ENCODE measurements around the gene PHF13. TPM values are rescaled to one million over a fixed set of nuclear protein-coding genes. Genes with fewer than 3 reads are reported as not detected.

The PHF13 gene
- total and polyA plus RNA-seq, 2 donors (not counting 1 experiment from before 2014, with no cell fraction given) = 12.1 to 13.7 TPM

DNA sequence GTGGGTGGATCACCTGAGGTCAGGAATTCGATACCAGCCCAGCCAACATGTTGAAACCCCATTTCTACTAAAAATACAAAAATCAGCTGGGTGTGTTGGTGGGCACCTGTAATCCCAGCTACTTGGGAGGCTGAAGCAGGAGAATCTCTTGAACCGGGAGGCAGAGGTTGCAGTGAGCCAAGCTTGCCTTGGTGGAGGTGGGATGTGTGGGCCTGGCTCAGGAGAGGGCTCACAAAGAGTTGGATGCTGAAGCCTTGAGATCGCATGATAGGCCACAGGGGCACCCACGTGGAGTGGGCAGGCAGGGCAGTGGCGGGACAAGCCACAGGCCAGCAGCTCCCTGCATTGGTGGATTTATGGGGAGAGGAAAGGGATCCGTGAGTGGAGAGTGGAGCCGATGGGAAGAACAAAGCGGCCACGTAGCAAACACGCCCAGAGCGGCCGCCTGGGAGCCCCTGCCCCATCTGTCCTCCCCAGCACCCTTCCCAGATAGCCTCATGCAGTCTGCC is 15.5 kb downstream of the PHF13 start:
- H3K27me3 ChIP-seq (ENCODE audit: control insufficient read depth, insufficient read depth, low read length) = no peaks in the 10 kb centered on the region
- H3K4me3 ChIP-seq (replicated peaks in 1 of 4; ENCODE audit: control extremely low read depth in 1 of 4, insufficient read depth in 1 of 4, low read depth in 3 of 4, low read length in 4 of 4) = no peak overlapping the region
- no peaks in the 10 kb centered on the region for H4K20me1 ChIP-seq (ENCODE audit: control insufficient read depth, extremely low read depth, insufficient read depth, low read length)
- H2AFZ ChIP-seq (ENCODE audit: low read length) = no peak overlapping the region
- H3K36me3 ChIP-seq (ENCODE audit: control insufficient read depth, insufficient read depth, low read length) = peaks cover 26% of the 10 kb centered on the region
- TF ChIP-seq, protein P1, sequence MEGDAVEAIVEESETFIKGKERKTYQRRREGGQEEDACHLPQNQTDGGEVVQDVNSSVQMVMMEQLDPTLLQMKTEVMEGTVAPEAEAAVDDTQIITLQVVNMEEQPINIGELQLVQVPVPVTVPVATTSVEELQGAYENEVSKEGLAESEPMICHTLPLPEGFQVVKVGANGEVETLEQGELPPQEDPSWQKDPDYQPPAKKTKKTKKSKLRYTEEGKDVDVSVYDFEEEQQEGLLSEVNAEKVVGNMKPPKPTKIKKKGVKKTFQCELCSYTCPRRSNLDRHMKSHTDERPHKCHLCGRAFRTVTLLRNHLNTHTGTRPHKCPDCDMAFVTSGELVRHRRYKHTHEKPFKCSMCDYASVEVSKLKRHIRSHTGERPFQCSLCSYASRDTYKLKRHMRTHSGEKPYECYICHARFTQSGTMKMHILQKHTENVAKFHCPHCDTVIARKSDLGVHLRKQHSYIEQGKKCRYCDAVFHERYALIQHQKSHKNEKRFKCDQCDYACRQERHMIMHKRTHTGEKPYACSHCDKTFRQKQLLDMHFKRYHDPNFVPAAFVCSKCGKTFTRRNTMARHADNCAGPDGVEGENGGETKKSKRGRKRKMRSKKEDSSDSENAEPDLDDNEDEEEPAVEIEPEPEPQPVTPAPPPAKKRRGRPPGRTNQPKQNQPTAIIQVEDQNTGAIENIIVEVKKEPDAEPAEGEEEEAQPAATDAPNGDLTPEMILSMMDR (conservative IDR thresholded peaks at IDR 0.05 in 1 of 2, IDR thresholded peaks at IDR 0.05 in 1 of 2; ENCODE audit: low read depth in 1 of 2, low read length in 2 of 2) = no peak
- TF ChIP-seq EZH2 (IDR thresholded peaks at IDR 0.05; ENCODE audit: low read length, missing control alignments) = no peak
- H3K79me2 ChIP-seq (ENCODE audit: control insufficient read depth, insufficient read depth, low read length) = peaks cover 29% of the 10 kb centered on the region
- H3K9ac ChIP-seq (ENCODE audit: insufficient read depth, low read length) = no peak overlapping the region
- no peaks in the 10 kb centered on the region for H3K4me1 ChIP-seq (ENCODE audit: control insufficient read depth, extremely low read depth, insufficient read depth, low read length)
- H3K4me2 ChIP-seq (ENCODE audit: extremely low read depth, insufficient read depth, low read length) = no peak overlapping the region
- DNase-seq (ENCODE audit: low read depth in 2 of 2) = no peak
- no peak overlapping the region for H3K27ac ChIP-seq (ENCODE audit: insufficient read depth, low read length)
- no peaks in the 10 kb centered on the region for H3K9me3 ChIP-seq (ENCODE audit: control insufficient read depth, insufficient read depth, low read depth, low read length)

DNA sequence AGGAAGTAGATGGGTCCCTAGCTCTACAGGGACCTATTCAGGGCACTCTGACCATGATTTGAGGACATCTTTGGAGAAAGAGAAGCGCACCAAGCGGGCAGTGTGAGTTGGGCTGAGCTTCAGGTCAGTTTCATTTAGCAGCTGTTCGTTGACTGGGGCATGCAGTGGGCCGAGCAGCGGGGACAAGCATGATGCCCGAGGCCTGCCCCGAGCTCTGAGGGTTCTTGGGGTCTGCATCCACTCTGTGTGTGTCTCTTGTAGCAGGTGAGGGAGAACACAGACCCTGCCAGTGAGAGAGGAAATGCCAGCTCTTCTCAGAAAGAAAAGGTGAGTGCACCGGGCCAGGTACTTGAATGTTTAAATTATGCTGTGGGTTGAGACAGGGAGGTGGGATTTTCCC is 16.5 kb downstream of the PHF13 start:
- H3K9me3 ChIP-seq (ENCODE audit: control insufficient read depth, insufficient read depth, low read depth, low read length) = no peaks in the 10 kb centered on the region
- peaks cover 32% of the 10 kb centered on the region for H3K36me3 ChIP-seq (ENCODE audit: control insufficient read depth, insufficient read depth, low read length)
- no peak for DNase-seq (ENCODE audit: low read depth in 2 of 2)
- peaks cover 29% of the 10 kb centered on the region for H3K79me2 ChIP-seq (ENCODE audit: control insufficient read depth, insufficient read depth, low read length)
- H3K27ac ChIP-seq (ENCODE audit: insufficient read depth, low read length) = no peak overlapping the region
- no peak overlapping the region for H3K9ac ChIP-seq (ENCODE audit: insufficient read depth, low read length)
- H3K4me2 ChIP-seq (ENCODE audit: extremely low read depth, insufficient read depth, low read length) = no peak overlapping the region
- TF ChIP-seq, protein P1 (conservative IDR thresholded peaks at IDR 0.05 in 1 of 2, IDR thresholded peaks at IDR 0.05 in 1 of 2; ENCODE audit: low read depth in 1 of 2, low read length in 2 of 2) = no peak
- no peak for TF ChIP-seq EZH2 (IDR thresholded peaks at IDR 0.05; ENCODE audit: low read length, missing control alignments)
- no peak overlapping the region for H3K4me3 ChIP-seq (replicated peaks in 1 of 4; ENCODE audit: control extremely low read depth in 1 of 4, insufficient read depth in 1 of 4, low read depth in 3 of 4, low read length in 4 of 4)
- H2AFZ ChIP-seq (ENCODE audit: low read length) = no peak overlapping the region
- H4K20me1 ChIP-seq (ENCODE audit: control insufficient read depth, extremely low read depth, insufficient read depth, low read length) = no peaks in the 10 kb centered on the region
- no peaks in the 10 kb centered on the region for H3K27me3 ChIP-seq (ENCODE audit: control insufficient read depth, insufficient read depth, low read length)
- H3K4me1 ChIP-seq (ENCODE audit: control insufficient read depth, extremely low read depth, insufficient read depth, low read length) = no peaks in the 10 kb centered on the region

DNA sequence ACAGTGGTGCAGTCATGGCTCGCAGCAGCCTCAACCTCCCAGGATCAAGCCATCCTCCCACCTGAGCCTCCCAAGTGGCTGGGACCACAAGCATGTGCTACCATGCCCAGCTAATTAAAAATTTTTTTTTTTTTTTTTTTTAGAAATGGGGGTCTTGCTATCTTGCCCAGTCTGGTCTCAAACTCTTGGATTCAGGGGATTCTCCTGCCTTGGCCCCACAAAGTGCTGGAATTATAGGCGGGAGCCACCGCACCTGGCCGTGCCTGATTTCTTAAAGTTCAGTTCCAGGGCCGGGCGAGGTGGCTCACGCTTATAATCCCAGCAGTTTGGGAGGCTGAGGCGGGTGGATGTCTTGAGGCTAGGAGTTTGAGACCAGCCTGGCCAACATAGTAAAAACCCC is 17.5 kb downstream of the PHF13 start:
- TF ChIP-seq, protein P1 (conservative IDR thresholded peaks at IDR 0.05 in 1 of 2, IDR thresholded peaks at IDR 0.05 in 1 of 2; ENCODE audit: low read depth in 1 of 2, low read length in 2 of 2) = no peak
- TF ChIP-seq EZH2 (IDR thresholded peaks at IDR 0.05; ENCODE audit: low read length, missing control alignments) = no peak
- H2AFZ ChIP-seq (ENCODE audit: low read length) = no peak overlapping the region

More for the DNA sequence above, 17.5 kb downstream of the PHF13 start:
- Histone ChIP-seq H3K4me1 (ENCODE audit: control insufficient read depth, extremely low read depth, insufficient read depth, low read length) (no peaks in the 10 kb centered on the region), H3K9ac (ENCODE audit: insufficient read depth, low read length) (no peak overlapping the region), H4K20me1 (ENCODE audit: control insufficient read depth, extremely low read depth, insufficient read depth, low read length) (no peaks in the 10 kb centered on the region), H3K4me2 (ENCODE audit: extremely low read depth, insufficient read depth, low read length) (no peak overlapping the region), H3K79me2 (ENCODE audit: control insufficient read depth, insufficient read depth, low read length) (peaks cover 22% of the 10 kb centered on the region), H3K27ac (ENCODE audit: insufficient read depth, low read length) (no peak overlapping the region), H3K4me3 (replicated peaks in 1 of 4; ENCODE audit: control extremely low read depth in 1 of 4, insufficient read depth in 1 of 4, low read depth in 3 of 4, low read length in 4 of 4) (no peak overlapping the region), H3K27me3 (ENCODE audit: control insufficient read depth, insufficient read depth, low read length) (no peaks in the 10 kb centered on the region), H3K9me3 (ENCODE audit: control insufficient read depth, insufficient read depth, low read depth, low read length) (no peaks in the 10 kb centered on the region), H3K36me3 (ENCODE audit: control insufficient read depth, insufficient read depth, low read length) (peaks cover 34% of the 10 kb centered on the region)
- DNase-seq (ENCODE audit: low read depth in 2 of 2) = no peak

All from fibroblast of lung (primary cell).